HG02678 (cell line): ENCODE data around the gene CNDP2.

Experiments
- ATAC-seq: cut with Tn5 transposase; IDR thresholded peaks from one replicate; pipeline ENCODE4 v1.9.1; 2021; ENCODE audit warnings: mild to moderate bottlenecking, moderate library complexity; ENCODE audit not compliant: unreplicated experiment

CNDP2 gene

GRCh38 chr18:74472312-74472711 lies 23.9 kb upstream of the CNDP2 start:
- ATAC-seq, result no peak

GRCh38 chr18:74473976-74474640 lies 22.1 kb upstream of the CNDP2 start:
- ATAC-seq, result no peak

GRCh38 chr18:74476140-74476539 lies 20.0 kb upstream of the CNDP2 start:
- ATAC-seq, result no peak

- no peak for ATAC-seq
These were observed 18.4 kb upstream of the CNDP2 start for GRCh38 chr18:74477771-74478170.

- no peak for ATAC-seq
These were observed 17.8 kb upstream of the CNDP2 start for GRCh38 chr18:74478316-74478715.

GRCh38 chr18:74478880-74479279 lies 17.3 kb upstream of the CNDP2 start:
- ATAC-seq, result no peak

GRCh38 chr18:74479486-74480148 lies 16.5 kb upstream of the CNDP2 start:
- ATAC-seq, result no peak

GRCh38 chr18:74480149-74480651 lies 16.0 kb upstream of the CNDP2 start:
- ATAC-seq, result no peak

- no peak for ATAC-seq
These were observed 13.5 kb upstream of the CNDP2 start for GRCh38 chr18:74482697-74483096.

GRCh38 chr18:74486119-74486849 lies 9.9 kb upstream of the CNDP2 start:
- ATAC-seq, result no peak

- ATAC-seq, result no peak
These were observed 7.8 kb upstream of the CNDP2 start for GRCh38 chr18:74488354-74488753.

- ATAC-seq, result no peak
These were observed 7.3 kb upstream of the CNDP2 start for GRCh38 chr18:74488864-74489263.

- ATAC-seq, result no peak
These were observed 6.5 kb upstream of the CNDP2 start for GRCh38 chr18:74489676-74490075.

- ATAC-seq, result no peak
These were observed 3.9 kb upstream of the CNDP2 start for GRCh38 chr18:74492259-74492658.

GRCh38 chr18:74493689-74494088 lies 2.5 kb upstream of the CNDP2 start:
- ATAC-seq, result no peak

- ATAC-seq, result no peak
These were observed 1.6 kb upstream of the CNDP2 start for GRCh38 chr18:74494514-74494913.

GRCh38 chr18:74496508-74497323 lies 553 bp downstream of the CNDP2 start:
- peak; percentile 24 for ATAC-seq

- ATAC-seq, result no peak
These were observed 1.1 kb downstream of the CNDP2 start for GRCh38 chr18:74497324-74497676.

GRCh38 chr18:74497778-74498177 lies 1.6 kb downstream of the CNDP2 start:
- no peak for ATAC-seq

- ATAC-seq, result peak; percentile 35
These were observed 2.8 kb downstream of the CNDP2 start for GRCh38 chr18:74498712-74499627.
